K562 (cell line): ENCODE data around the gene RNF39. TPM values are rescaled to one million over a fixed set of nuclear protein-coding genes. Genes with fewer than 3 reads are reported as not detected.

Experiments used
- AFF4 ChIP-seq: sonication (generic); formaldehyde crosslinking; IDR thresholded peaks from 2 replicates; pipeline ENCODE4 v1.8.0; 2023; ENCODE audit warnings: mild to moderate bottlenecking, missing genetic modification reagents
- HDGF ChIP-seq: fragments of 450-650 bp; IDR thresholded peaks from 2 replicates; pipeline ENCODE4 v1.6.1; 2016
- HOXB6 ChIP-seq: fragments of 250-450 bp; sonication (Bioruptor Pico); IDR thresholded peaks from 2 replicates; pipeline ENCODE4 v1.5.1; 2022; ENCODE audit warnings: mild to moderate bottlenecking, borderline replicate concordance
- MCM2 ChIP-seq: fragments of 450-650 bp; IDR thresholded peaks from 2 replicates; pipeline ENCODE4 v1.6.1; 2017; ENCODE audit warnings: low read depth, mild to moderate bottlenecking
- PBX2 ChIP-seq, 2 experiments: IDR thresholded peaks in 1 of 2; conservative IDR thresholded peaks in 1 of 2; 2 replicates each; pipeline ENCODE4 v1.6.1; 2016; ENCODE audit warnings: low read depth in 2 of 2, mild to moderate bottlenecking in 1 of 2, missing compliant biosample characterization in 1 of 2, missing genetic modification characterization in 1 of 2, moderate library complexity in 1 of 2
- SFPQ ChIP-seq: fragments of 200-400 bp; formaldehyde crosslinking; IDR thresholded peaks from 2 replicates; pipeline ENCODE4 v1.6.1; 2017; ENCODE audit warnings: mild to moderate bottlenecking, low read depth, low read length, moderate library complexity
- SRF ChIP-seq, 2 experiments: fragments of 250-450, 450-650 bp in 1 of 2; sonication (Bioruptor Pico) in 1 of 2; sonication (generic) in 1 of 2; formaldehyde crosslinking; IDR thresholded peaks; 2 replicates each; pipeline versions ENCODE4 v1.5.0 to v1.5.1; 2020 to 2022; ENCODE audit warnings: mild to moderate bottlenecking in 1 of 2, missing genetic modification reagents in 1 of 2
- ZFP36 ChIP-seq: fragments of 150-350 bp; IDR thresholded peaks from 2 replicates; pipeline ENCODE4 v1.6.1; 2018; ENCODE audit warnings: low read length, low read depth; ENCODE audit not compliant: partially characterized antibody
- ZNF212 ChIP-seq: fragments of 450-650 bp; formaldehyde crosslinking; IDR thresholded peaks from 2 replicates; pipeline ENCODE4 v1.4.0; 2020; ENCODE audit warnings: mild to moderate bottlenecking
- ZNF609 ChIP-seq: sonication (generic); formaldehyde crosslinking; IDR thresholded peaks from 2 replicates; pipeline ENCODE4 v1.8.1; 2023; ENCODE audit warnings: missing genetic modification reagents, mild to moderate bottlenecking, borderline replicate concordance
- ZNF77 ChIP-seq: fragments of 250-450 bp; sonication (Bioruptor Pico); IDR thresholded peaks from 2 replicates; pipeline ENCODE4 v1.5.0; 2020
- polyA plus RNA-seq, 8 experiments: library from polyadenylated mRNA; depleted of rRNA in 4 of 8; stranded (reverse) in 5 of 8; unstranded in 3 of 8; fragments of >200 nt; fragmentation: Nextera tagmentation in 2 of 8; fragmentation: Illumina TruSeq in 1 of 8; extraction: Ambion mirVana in 2 of 8; extraction: Trizol in 1 of 8; gene quantifications; 2 replicates each; pipeline versions ENCODE4 v1.2.1 to v1.2.3, GENCODE V29; 2011 to 2014; ENCODE audit warnings: inconsistent platforms in 1 of 8, missing spikeins in 1 of 8
- total RNA-seq, 7 experiments: library from RNA; depleted of rRNA in 6 of 7; stranded (reverse); fragments of >200 nt in 6 of 7; fragmentation: Illumina TruSeq in 2 of 7; extraction: Trizol in 2 of 7; gene quantifications; 2 replicates each; pipeline versions ENCODE4 v1.2.1 to v1.2.3, GENCODE V29; 2011 to 2021; ENCODE audit warnings: low replicate concordance in 1 of 7

RNF39 gene
- total and polyA plus RNA-seq, 9 of the 15 experiments (the other 6 are each of a cell fraction or from before 2014, with no cell fraction given), result not detected

- TF ChIP-seq PBX2 (CRISPR knock-in tag; IDR thresholded peaks at IDR 0.05; ENCODE audit: low read depth) (no peak), PBX2 (tag; conservative IDR thresholded peaks at IDR 0.05; ENCODE audit: low read depth) (no peak), AFF4 (CRISPR knock-in tag) (peak; percentile 62; the same call in 1 of the 2 replicates), HDGF (no peak), ZNF77 (CRISPR knock-in tag) (0 out of 2 replicates have a peak, but pooled peaks have one; percentile 28), ZFP36 (peak; percentile 14), HOXB6 (no peak), ZNF609 (CRISPR knock-in tag) (no peak), ZNF212 (no peak), SRF (CRISPR knock-in tag; IDR thresholded peaks at IDR 0.05) (peak; percentile 56 to 85; a peak in 2 of 4 replicates), SFPQ (no peak), MCM2 (no peak)
Measured at GRCh38 chr6:30066577-30067459, 8.8 kb downstream of the RNF39 start, which contains the start of gene PPP1R11 (continued).
